ENCODE measurements around the gene RNU6-9.

RNU6-9 gene

GRCh38 chr19:936175-936546, 42.9 kb downstream of the RNU6-9 start:
- no peak for DNase-seq

- DNase-seq: no peak
Measured at GRCh38 chr19:937259-937694, 44.0 kb downstream of the RNU6-9 start.

GRCh38 chr19:938233-938923, 45.1 kb downstream of the RNU6-9 start:
- no peak for DNase-seq

GRCh38 chr19:939439-939838, 46.2 kb downstream of the RNU6-9 start:
- no peak for DNase-seq

GRCh38 chr19:939922-940321, 46.6 kb downstream of the RNU6-9 start:
- no peak for DNase-seq

- DNase-seq: no peak
Measured at GRCh38 chr19:940591-941291, 47.5 kb downstream of the RNU6-9 start.

- no peak for DNase-seq
Measured at GRCh38 chr19:941292-942132, 48.2 kb downstream of the RNU6-9 start.

- no peak for DNase-seq
Measured at GRCh38 chr19:942133-942645, 48.9 kb downstream of the RNU6-9 start.

All from fibroblast of skin of back (primary cell).